Activated B cell treated with CpG ODN at 0.5 μM for 24 hours (primary cell): ENCODE results near the gene DACT2. TPM values are rescaled to one million over a fixed set of nuclear protein-coding genes. Genes with fewer than 3 reads are reported as not detected.

Experiments
- ATAC-seq: fragments of 200-7000 bp; cut with Tn5 transposase; one replicate; pipeline ENCODE4 v1.10.0; 2021; ENCODE audit warnings: low read depth, mild to moderate bottlenecking, moderate library complexity
- CTCF ChIA-PET: fragments of 350-600 bp; sonication (Branson Sonifier 250); formaldehyde crosslinking; loops from one replicate; lab custom pipeline; 2021; ENCODE audit warnings: antibody characterized with exemption; lab: Charles Lee
- POLR2A ChIA-PET: fragments of 350-600 bp; sonication (Branson Sonifier 250); formaldehyde crosslinking; loops from one replicate; lab custom pipeline; 2021; ENCODE audit warnings: antibody characterized with exemption; lab: Charles Lee
- DNase-seq: peaks from one replicate; pipeline ENCODE4 v3.0.0; 2022
- H3K27ac Mint-ChIP-seq: one replicate; pipeline ENCODE4 v1.8.0; 2020; ENCODE audit warnings: mixed read lengths
- H3K27me3 Mint-ChIP-seq: one replicate; pipeline ENCODE4 v1.8.0; 2021; ENCODE audit warnings: mixed read lengths
- H3K36me3 Mint-ChIP-seq: one replicate; pipeline ENCODE4 v1.8.0; 2021; ENCODE audit warnings: low read depth, mixed read lengths
- H3K4me1 Mint-ChIP-seq: one replicate; pipeline ENCODE4 v1.8.0; 2021; ENCODE audit warnings: mixed read lengths
- H3K4me3 Mint-ChIP-seq: one replicate; pipeline ENCODE4 v1.8.0; 2020; ENCODE audit warnings: mild to moderate bottlenecking, mixed read lengths
- H3K9me3 Mint-ChIP-seq: one replicate; pipeline ENCODE4 v1.8.0; 2020; ENCODE audit warnings: mixed read lengths
- CTCF ChIP-seq: fragments of 200-600 bp; IDR thresholded peaks from one replicate; pipeline ENCODE4 v1.8.0; 2022; ENCODE audit warnings: antibody characterized with exemption, mild to moderate bottlenecking
- intact Hi-C: fragments of 100-400 bp; cut with micrococcal nuclease; formaldehyde crosslinking; loops from one replicate; pipeline ENCODE4 v1.15.1; 2024
- total RNA-seq: library from RNA; stranded (reverse); gene quantifications from 2 replicates; pipeline ENCODE4 v1.2.3, GENCODE V29; 2022

DACT2 gene
- total RNA-seq, 1 donor from 2014 or later, result not detected

GRCh38 chr6:168286116-168286515, 33.5 kb downstream of the DACT2 start:
- no peaks in the 10 kb centered on the region for H3K4me1 Mint-ChIP-seq
- H3K27ac Mint-ChIP-seq, result no peak overlapping the region
- DNase-seq, result no peak
- no peak for ATAC-seq
- POLR2A ChIA-PET, result no interaction called here
- CTCF ChIA-PET, result no interaction called here
- intact Hi-C loops, result no loop called here
- H3K4me3 Mint-ChIP-seq, result no peak overlapping the region
- no peaks in the 10 kb centered on the region for H3K36me3 Mint-ChIP-seq
- no peaks in the 10 kb centered on the region for H3K27me3 Mint-ChIP-seq
- no peak for TF ChIP-seq CTCF
- no peaks in the 10 kb centered on the region for H3K9me3 Mint-ChIP-seq

- CTCF ChIA-PET, result no interaction called here
- H3K9me3 Mint-ChIP-seq, result no peaks in the 10 kb centered on the region
- intact Hi-C loops, result no loop called here
- no peak overlapping the region for H3K4me3 Mint-ChIP-seq
- DNase-seq, result no peak
- H3K4me1 Mint-ChIP-seq, result no peaks in the 10 kb centered on the region
- H3K36me3 Mint-ChIP-seq, result no peaks in the 10 kb centered on the region
- POLR2A ChIA-PET, result no interaction called here
- no peak for TF ChIP-seq CTCF
- H3K27me3 Mint-ChIP-seq, result no peaks in the 10 kb centered on the region
- no peak overlapping the region for H3K27ac Mint-ChIP-seq
- ATAC-seq, result no peak
Observed at GRCh38 chr6:168285456-168285855, 34.1 kb downstream of the DACT2 start.

GRCh38 chr6:168284187-168284586, 35.4 kb downstream of the DACT2 start:
- no peak for ATAC-seq
- H3K36me3 Mint-ChIP-seq, result no peaks in the 10 kb centered on the region
- no peak overlapping the region for H3K4me3 Mint-ChIP-seq
- H3K9me3 Mint-ChIP-seq, result no peaks in the 10 kb centered on the region
- CTCF ChIA-PET, result no interaction called here
- POLR2A ChIA-PET, result no interaction called here
- H3K27ac Mint-ChIP-seq, result no peak overlapping the region
- TF ChIP-seq CTCF, result no peak
- no peaks in the 10 kb centered on the region for H3K4me1 Mint-ChIP-seq
- no peaks in the 10 kb centered on the region for H3K27me3 Mint-ChIP-seq
- DNase-seq, result no peak
- intact Hi-C loops, result no loop called here

GRCh38 chr6:168283686-168284025, 35.9 kb downstream of the DACT2 start:
- Mint-ChIP-seq H3K27me3 (no peaks in the 10 kb centered on the region), H3K4me3 (no peak overlapping the region), H3K36me3 (no peaks in the 10 kb centered on the region), H3K9me3 (no peaks in the 10 kb centered on the region), H3K4me1 (no peaks in the 10 kb centered on the region), H3K27ac (no peak overlapping the region)
- no peak for TF ChIP-seq CTCF
- POLR2A ChIA-PET, result no interaction called here
- intact Hi-C loops, result no loop called here
- CTCF ChIA-PET, result no interaction called here
- ATAC-seq (no peak), DNase-seq (no peak)

GRCh38 chr6:168282985-168283685, 36.4 kb downstream of the DACT2 start:
- no peaks in the 10 kb centered on the region for H3K27me3 Mint-ChIP-seq
- intact Hi-C loops, result no loop called here
- no peak overlapping the region for H3K4me3 Mint-ChIP-seq
- no peaks in the 10 kb centered on the region for H3K36me3 Mint-ChIP-seq
- H3K9me3 Mint-ChIP-seq, result no peaks in the 10 kb centered on the region
- DNase-seq (no peak), ATAC-seq (no peak)
- no peak for TF ChIP-seq CTCF
- H3K4me1 Mint-ChIP-seq, result no peaks in the 10 kb centered on the region
- POLR2A ChIA-PET, result no interaction called here
- CTCF ChIA-PET, result no interaction called here
- no peak overlapping the region for H3K27ac Mint-ChIP-seq
